GM12873 (cell line): Measurements from ENCODE around the gene LRRC74A.

Experiments used
- CTCF ChIP-seq: IDR thresholded peaks from 2 replicates; pipeline ENCODE4 v1.5.1; 2012; ENCODE audit warnings: low read depth, mild to moderate bottlenecking, moderate library complexity, low read length, control low read depth; ENCODE audit not compliant: insufficient read depth; ENCODE audit errors: missing control alignments

Gene LRRC74A

GRCh38 chr14:76909266-76909665 is 83.1 kb downstream of the LRRC74A start:
- no peak for TF ChIP-seq CTCF

- no peak for TF ChIP-seq CTCF
These were observed 84.2 kb downstream of the LRRC74A start for GRCh38 chr14:76910371-76910890.

GRCh38 chr14:76911473-76911872 is 85.3 kb downstream of the LRRC74A start:
- TF ChIP-seq CTCF: no peak

GRCh38 chr14:76916040-76916715 is 90.0 kb downstream of the LRRC74A start:
- no peak for TF ChIP-seq CTCF

GRCh38 chr14:76917158-76917596 is 91.0 kb downstream of the LRRC74A start:
- TF ChIP-seq CTCF: peak; percentile 70

GRCh38 chr14:76917745-76918255 is 91.6 kb downstream of the LRRC74A start:
- no peak for TF ChIP-seq CTCF

- no peak for TF ChIP-seq CTCF
These were observed 92.1 kb downstream of the LRRC74A start for GRCh38 chr14:76918256-76918781.
